Measurements from ENCODE around the gene UFSP2.
"Not testable (repeated sequence)": the region's sequence is repeated elsewhere in the genome, so short reads cannot be mapped to it uniquely, and the experiment has no call there.

UFSP2 gene

GRCh38 chr4:185381288-185382196 is 44.2 kb downstream of the UFSP2 start:
- no peak for DNase-seq

- no peak for DNase-seq
These were observed 45.4 kb downstream of the UFSP2 start for GRCh38 chr4:185380320-185380719.

GRCh38 chr4:185379326-185380295 is 46.2 kb downstream of the UFSP2 start:
- DNase-seq: no peak

GRCh38 chr4:185378264-185378663 is 47.5 kb downstream of the UFSP2 start:
- DNase-seq: no peak

GRCh38 chr4:185374573-185374972 is 51.2 kb downstream of the UFSP2 start:
- DNase-seq: no peak

- DNase-seq: no peak
These were observed 51.7 kb downstream of the UFSP2 start for GRCh38 chr4:185374027-185374426.

GRCh38 chr4:185371702-185372101 is 54.1 kb downstream of the UFSP2 start:
- DNase-seq: no peak

- no peak for DNase-seq
These were observed 55.4 kb downstream of the UFSP2 start for GRCh38 chr4:185370268-185370949.

GRCh38 chr4:185369731-185370130 is 56.0 kb downstream of the UFSP2 start:
- DNase-seq: no peak

GRCh38 chr4:185364886-185365285 is 60.9 kb downstream of the UFSP2 start:
- no peak for DNase-seq

- DNase-seq: no peak
These were observed 62.5 kb downstream of the UFSP2 start for GRCh38 chr4:185363251-185363650.

- DNase-seq: not testable (repeated sequence)
These were observed 63.2 kb downstream of the UFSP2 start for GRCh38 chr4:185362570-185362969.

- no peak for DNase-seq
These were observed 63.9 kb downstream of the UFSP2 start for GRCh38 chr4:185361872-185362271.

GRCh38 chr4:185359767-185360446 is 65.9 kb downstream of the UFSP2 start:
- DNase-seq: no peak

- no peak for DNase-seq
These were observed 66.8 kb downstream of the UFSP2 start for GRCh38 chr4:185358959-185359358.

- DNase-seq: no peak
These were observed 67.2 kb downstream of the UFSP2 start for GRCh38 chr4:185358514-185358913.

- DNase-seq: no peak
These were observed 67.9 kb downstream of the UFSP2 start for GRCh38 chr4:185357733-185358440.

GRCh38 chr4:185357211-185357610 is 68.6 kb downstream of the UFSP2 start:
- DNase-seq: no peak

GRCh38 chr4:185352741-185353140 is 73.0 kb downstream of the UFSP2 start:
- no peak for DNase-seq

GRCh38 chr4:185352202-185352601 is 73.6 kb downstream of the UFSP2 start:
- DNase-seq: no peak

GRCh38 chr4:185351691-185352090 is 74.1 kb downstream of the UFSP2 start:
- DNase-seq: no peak
